HG02571 (cell line): Measurements from ENCODE around the gene PARP16.

Experiments used
- ATAC-seq: cut with Tn5 transposase; IDR thresholded peaks from one replicate; pipeline ENCODE4 v1.9.1; 2021; ENCODE audit warnings: mild to moderate bottlenecking, moderate library complexity; ENCODE audit not compliant: unreplicated experiment

The PARP16 gene

DNA sequence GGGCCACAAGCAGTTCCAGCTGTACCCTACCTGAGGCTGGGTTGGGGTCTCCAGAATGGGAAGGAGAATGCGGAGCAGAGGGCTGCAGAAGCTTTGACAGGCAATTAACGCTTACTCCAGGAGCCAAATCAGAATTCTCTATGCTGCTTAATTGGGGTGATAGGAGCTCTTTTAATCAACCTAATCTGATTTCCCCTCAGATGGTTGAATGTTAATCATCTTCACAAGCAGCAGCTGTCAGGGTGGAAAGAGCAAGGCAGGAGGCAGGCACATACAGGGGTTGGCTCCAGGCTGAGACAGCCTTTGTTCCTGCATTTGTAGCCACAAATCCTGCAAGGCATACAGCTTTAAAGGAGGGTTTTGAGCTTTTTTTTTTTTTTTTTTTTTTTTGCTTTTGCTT, 78.0 kb downstream of the PARP16 start:
- ATAC-seq, result no peak
